ENCODE results near the gene CLCA1. TPM values are rescaled to one million over a fixed set of nuclear protein-coding genes. Genes with fewer than 3 reads are reported as not detected.

Gene CLCA1
- total and polyA plus RNA-seq, 2 experiments from 2014 or later, result not detected

GRCh38 chr1:86466109-86466844 is 2.5 kb upstream of the CLCA1 start:
- no peaks in the 10 kb centered on the region for H3K4me1 Mint-ChIP-seq
- no peaks in the 10 kb centered on the region for H3K9me3 Mint-ChIP-seq
- Histone ChIP-seq H3K79me2 (replicated peaks; ENCODE audit: insufficient read depth) (no peaks in the 10 kb centered on the region), H3K27me3 (ENCODE audit: insufficient read depth) (no peaks in the 10 kb centered on the region), H3K9me2 (ENCODE audit: insufficient read depth) (no peaks in the 10 kb centered on the region), H3F3A (replicated peaks; ENCODE audit: low read depth) (no peaks in the 10 kb centered on the region), H3K4me3 (no peak overlapping the region), H2AFZ (no peak overlapping the region), H3K4me2 (no peak overlapping the region), H4K20me1 (replicated peaks; ENCODE audit: insufficient read depth) (no peaks in the 10 kb centered on the region), H3K4me1 (ENCODE audit: insufficient read depth) (no peaks in the 10 kb centered on the region), H3K27ac (ENCODE audit: low read depth) (no peak overlapping the region), H3K36me3 (ENCODE audit: insufficient read depth) (no peaks in the 10 kb centered on the region)
- no peak overlapping the region for H3K27ac Mint-ChIP-seq
- no peaks in the 10 kb centered on the region for H3K36me3 Mint-ChIP-seq (ENCODE audit: low read depth)
- TF ChIP-seq ETS1 (IDR thresholded peaks at IDR 0.05), result no peak
- TF ChIP-seq ZNF462 (CRISPR knock-in tag; IDR thresholded peaks at IDR 0.05), result no peak
- TF ChIP-seq ZNF114 (CRISPR knock-in tag; IDR thresholded peaks at IDR 0.05), result no peak
- TF ChIP-seq POLR2AphosphoS5 (IDR thresholded peaks at IDR 0.05; ENCODE audit: low read depth), result no peak
- no peak for TF ChIP-seq EZH2phosphoT487 (IDR thresholded peaks at IDR 0.05; ENCODE audit: unreplicated experiment)
- no peak for TF ChIP-seq STAT1 (IDR thresholded peaks at IDR 0.05; ENCODE audit: unreplicated experiment)
- TF ChIP-seq REST (IDR thresholded peaks at IDR 0.05; ENCODE audit: unreplicated experiment), result no peak
- TF ChIP-seq CREB1 (CRISPR knock-in tag; IDR thresholded peaks at IDR 0.05; ENCODE audit: low read depth), result no peak
- TF ChIP-seq NANOG (IDR thresholded peaks at IDR 0.05; ENCODE audit: borderline replicate concordance), result no peak
- no peak for TF ChIP-seq JUNB (IDR thresholded peaks at IDR 0.05; ENCODE audit: unreplicated experiment)
- TF ChIP-seq EZH2 (IDR thresholded peaks at IDR 0.05; ENCODE audit: low read depth, unreplicated experiment), result no peak
- no peak for TF ChIP-seq ZNF331 (CRISPR knock-in tag; IDR thresholded peaks at IDR 0.05; ENCODE audit: low read depth)
- no peak for TF ChIP-seq CTCF (conservative IDR thresholded peaks at IDR 0.05; ENCODE audit: low read depth in 2 of 2)
- no peaks in the 10 kb centered on the region for H3K27me3 Mint-ChIP-seq (ENCODE audit: insufficient read depth, low read depth, poor library complexity)
- DNase-seq (ENCODE audit: low spot score) (no peak), ATAC-seq (no peak)
- no peak overlapping the region for H3K4me3 Mint-ChIP-seq
